ENCODE results near the gene CLDN16.

The CLDN16 gene

DNA sequence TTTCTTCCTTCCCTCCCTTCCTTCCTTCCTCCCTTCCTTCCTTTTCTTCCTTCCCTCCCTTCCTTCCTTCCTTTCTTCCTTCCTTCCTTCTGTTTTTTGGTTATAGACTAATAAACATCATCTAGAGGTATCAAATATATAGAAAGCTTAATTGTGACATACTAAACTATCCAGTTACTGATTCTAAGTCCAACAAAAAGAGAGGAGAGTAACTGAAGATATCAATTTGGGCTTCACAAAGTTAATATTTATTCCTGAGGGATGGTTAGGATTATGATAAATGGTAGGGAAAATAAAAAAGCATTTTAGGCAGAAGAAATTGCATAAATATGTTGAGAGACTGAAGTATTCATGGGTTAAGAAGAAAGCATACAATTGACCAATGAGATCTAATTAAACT lies 7.8 kb upstream of the CLDN16 start:
- DNase-seq (ENCODE audit: low spot score): no peak

GRCh38 chr3:190381441-190381840 lies 6.5 kb upstream of the CLDN16 start:
- no peak for DNase-seq (ENCODE audit: low spot score)

- DNase-seq (ENCODE audit: low spot score): peak; percentile 13
Observed at GRCh38 chr3:190382082-190382481, 5.9 kb upstream of the CLDN16 start.

DNA sequence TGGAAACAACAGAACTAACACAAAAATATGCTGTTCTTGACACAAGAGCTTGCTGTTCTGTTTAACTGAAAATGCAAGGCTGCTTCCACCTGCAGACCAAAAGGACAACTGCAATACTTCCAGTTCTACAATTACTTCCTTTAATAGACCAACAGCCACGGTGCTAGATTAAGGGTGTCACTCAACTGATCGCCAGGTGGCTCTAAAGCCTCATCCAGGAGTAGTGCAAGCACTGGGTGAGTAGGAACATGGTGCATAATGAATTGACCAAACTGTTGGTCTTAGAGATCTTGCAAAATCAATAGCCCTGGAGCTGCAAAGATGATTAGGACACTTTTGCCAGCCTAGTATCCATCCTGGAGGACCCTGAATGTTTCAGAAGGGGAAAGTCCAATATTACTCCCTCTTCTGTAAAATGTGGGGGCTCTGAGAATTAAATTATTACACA lies 3.6 kb upstream of the CLDN16 start:
- peak; percentile 5 for DNase-seq (ENCODE audit: low spot score)

DNA sequence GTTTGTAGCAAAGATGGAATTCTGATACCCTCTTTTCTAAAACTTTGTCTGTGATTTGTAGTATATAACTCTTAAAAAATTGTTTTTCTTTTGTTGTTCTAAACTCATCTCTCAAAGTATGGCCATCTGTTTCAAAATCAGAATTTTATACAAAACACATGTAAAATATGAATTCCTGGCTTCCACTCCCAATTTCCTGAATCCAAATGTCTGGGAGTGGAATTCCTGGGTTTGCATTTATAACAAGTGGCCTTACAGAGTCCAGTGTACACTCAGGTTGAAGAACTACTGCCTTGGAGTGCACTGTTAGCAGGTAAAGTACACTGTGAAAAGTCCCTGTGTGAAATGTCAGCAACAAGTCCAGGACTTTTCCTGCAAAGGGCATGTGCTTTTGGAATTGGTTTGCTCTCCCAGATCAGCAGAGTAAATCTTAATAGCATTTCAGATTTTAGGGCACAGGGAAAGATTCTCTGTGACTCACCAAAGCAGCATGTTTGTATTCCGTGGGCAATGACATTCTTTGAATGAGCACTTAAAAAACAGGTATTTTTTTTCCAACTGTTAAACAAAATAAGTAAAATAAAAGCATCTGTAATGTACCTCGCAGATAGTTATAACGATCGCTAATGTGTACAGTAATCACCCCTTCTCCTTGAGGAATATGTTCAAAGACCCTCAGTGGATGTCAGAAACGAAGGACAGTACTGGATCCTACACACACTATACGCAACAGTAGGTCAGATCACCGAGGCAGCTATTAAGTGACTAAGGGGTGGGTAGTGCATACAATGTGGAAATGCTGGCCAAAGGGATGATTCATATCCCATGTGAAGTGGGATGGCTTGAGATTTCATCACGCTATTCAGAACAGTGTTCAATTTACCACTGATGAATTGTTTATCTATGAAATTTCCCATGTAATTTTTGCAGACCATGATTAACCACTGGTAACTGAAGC lies 2.0 kb upstream of the CLDN16 start:
- DNase-seq (ENCODE audit: low spot score): peak; percentile 73

- DNase-seq (ENCODE audit: low spot score): no peak
Observed at GRCh38 chr3:190388703-190389102, 740 bp downstream of the CLDN16 start.

DNA sequence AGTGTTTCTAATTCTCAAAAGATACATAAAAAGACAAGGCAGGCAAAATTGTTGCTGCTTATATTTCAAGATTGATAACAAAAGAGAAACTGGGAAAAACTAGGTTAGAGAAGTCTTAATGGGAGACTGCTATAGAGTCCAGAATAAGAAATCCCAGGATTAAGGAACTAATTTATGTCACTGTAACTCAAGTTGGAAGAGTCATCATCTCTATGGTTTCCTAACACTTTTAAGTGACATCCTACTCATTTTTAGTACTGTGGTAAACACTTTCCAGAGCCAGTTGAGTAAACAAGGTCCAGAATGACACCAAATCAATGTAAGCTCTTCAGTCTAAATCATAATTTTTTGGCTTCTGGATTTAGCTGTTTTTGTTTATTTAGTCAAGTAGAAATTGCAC lies 8.0 kb downstream of the CLDN16 start:
- DNase-seq (ENCODE audit: low spot score): no peak

- no peak for DNase-seq (ENCODE audit: low spot score)
Observed at GRCh38 chr3:190397889-190398288, 9.9 kb downstream of the CLDN16 start.

GRCh38 chr3:190399677-190400076 lies 11.7 kb downstream of the CLDN16 start:
- no peak for DNase-seq (ENCODE audit: low spot score)

- DNase-seq (ENCODE audit: low spot score): no peak
Observed at GRCh38 chr3:190401963-190402362, 14.0 kb downstream of the CLDN16 start.

DNA sequence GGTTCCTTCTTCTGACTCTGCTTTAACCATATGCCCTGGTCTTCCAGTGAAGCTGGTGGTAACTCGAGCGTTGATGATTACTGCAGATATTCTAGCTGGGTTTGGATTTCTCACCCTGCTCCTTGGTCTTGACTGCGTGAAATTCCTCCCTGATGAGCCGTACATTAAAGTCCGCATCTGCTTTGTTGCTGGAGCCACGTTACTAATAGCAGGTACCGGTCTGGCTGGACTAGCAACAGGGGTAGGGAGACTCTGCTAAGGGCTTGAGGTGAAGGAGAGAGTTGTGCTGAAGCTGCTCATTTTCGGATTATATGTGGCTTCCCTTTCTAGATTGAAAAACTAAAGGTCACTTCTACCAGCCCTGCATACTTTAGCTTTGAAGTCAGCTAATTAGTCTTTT lies 16.8 kb downstream of the CLDN16 start:
- DNase-seq (ENCODE audit: low spot score): no peak

GRCh38 chr3:190414297-190414696 lies 26.3 kb downstream of the CLDN16 start:
- DNase-seq (ENCODE audit: low spot score): no peak

DNA sequence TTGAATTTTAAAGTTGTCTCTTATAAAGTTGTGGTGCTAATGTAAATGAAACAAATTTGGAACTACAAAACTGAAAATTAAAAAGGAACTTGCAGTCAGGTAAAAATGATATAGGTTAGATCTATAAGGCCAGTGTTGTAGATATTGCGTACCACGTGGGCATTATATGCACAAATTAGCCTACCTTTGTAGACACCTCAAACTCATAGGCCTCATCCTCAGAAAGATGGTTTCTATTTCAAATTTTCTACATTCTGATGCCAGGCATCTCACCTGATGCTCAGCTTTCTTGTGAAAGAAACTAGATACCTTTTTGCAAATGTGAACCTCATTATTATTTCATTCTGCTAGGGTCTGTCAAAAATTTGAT lies 36.1 kb downstream of the CLDN16 start:
- DNase-seq (ENCODE audit: low spot score): no peak

DNA sequence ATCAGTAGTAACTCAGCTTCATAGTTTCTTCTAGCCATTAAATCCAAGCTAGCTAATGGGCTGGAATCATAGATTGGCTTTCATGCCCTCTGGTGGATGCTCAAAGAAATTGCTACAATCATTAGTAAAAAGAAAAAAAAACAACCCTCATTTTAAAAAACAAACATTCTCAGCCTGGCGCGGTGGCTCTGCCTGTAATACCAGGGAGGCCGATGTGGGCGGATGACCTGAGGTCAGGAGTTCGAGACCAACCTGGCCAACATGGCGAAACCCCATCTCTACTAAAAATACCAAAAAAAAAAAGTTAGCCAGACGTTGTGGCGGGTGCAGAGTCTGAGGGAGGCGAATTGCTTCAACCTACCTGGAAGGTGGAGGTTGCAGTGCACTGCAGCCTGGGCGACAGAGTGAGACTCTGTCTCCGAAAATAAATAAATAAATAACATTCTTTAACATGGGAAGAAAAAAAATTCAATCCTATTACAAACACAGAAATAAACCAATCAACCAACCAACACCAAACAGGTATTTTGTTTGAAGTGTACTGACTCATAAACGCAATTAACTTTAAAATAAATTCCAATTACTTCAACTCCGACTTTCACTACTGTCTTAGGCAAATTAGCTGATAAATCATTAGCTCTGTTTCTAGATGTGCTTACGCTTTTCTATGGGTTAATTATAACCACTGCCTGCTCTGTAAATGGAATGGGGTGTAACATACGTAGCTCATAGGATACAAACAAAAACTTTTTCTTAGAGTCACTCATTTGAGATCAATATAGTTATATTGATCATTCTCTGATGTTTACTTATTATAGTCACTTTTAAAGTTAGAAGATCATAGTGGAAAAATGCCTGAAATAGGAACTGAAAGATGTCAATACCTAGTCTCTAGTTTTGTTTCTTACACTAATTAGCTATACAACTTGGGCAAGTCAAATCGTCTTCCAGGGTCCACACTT lies 36.8 kb downstream of the CLDN16 start:
- peak; percentile 66 for DNase-seq (ENCODE audit: low spot score)

- DNase-seq (ENCODE audit: low spot score): no peak
Observed at GRCh38 chr3:190425833-190426232, 37.9 kb downstream of the CLDN16 start.

DNA sequence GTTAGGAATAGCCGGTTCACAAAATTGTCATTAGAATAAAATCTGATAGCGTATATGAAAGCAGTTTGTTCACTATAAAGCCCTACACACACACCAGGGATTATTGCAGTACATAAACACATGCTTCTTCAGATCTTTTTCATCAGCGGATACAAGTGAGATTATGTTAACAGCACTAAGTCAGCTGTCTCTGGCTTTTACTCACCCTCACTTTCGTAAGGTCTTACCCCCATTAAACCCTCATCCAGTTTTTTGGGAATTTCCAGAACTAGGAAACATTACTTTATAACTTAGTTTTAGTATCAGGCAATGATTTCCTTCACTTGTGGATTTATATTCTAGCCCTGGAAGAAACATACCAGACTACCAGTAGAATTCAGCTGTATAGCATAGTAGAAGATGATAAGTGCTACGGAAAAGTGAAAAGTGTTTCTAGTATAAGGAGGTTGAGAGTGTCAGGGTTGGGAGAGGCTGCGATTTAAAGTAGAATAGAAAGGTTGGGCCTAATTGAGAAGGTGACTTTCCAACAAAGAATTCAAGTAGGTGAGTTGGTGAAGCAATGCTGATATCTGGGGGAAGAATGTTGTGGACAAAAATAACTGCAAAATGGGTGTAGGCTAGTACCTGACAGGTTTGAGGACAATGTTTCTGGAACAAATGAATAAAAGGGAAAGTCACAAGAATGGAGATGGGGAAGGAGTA lies 39.0 kb downstream of the CLDN16 start:
- no peak for DNase-seq (ENCODE audit: low spot score)

DNA sequence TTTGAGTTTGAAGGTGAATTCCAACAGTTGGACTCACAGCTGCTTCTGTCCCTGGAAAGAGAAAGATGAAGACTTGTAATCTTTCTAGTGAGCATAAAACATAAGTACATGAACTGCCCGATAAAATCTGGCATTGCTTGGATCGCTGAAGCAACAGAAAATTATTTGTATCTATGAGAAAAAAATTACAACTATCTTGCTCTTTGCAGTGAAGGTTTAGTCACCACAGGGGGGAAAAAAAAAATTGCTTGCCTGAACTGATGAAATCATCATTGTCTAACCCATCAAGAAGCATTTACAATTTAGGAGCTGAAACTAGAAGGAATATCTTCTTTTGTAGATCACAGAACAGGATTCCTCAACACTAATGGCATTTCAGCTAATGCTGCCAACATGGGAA lies 41.7 kb downstream of the CLDN16 start:
- no peak for DNase-seq (ENCODE audit: low spot score)

DNA sequence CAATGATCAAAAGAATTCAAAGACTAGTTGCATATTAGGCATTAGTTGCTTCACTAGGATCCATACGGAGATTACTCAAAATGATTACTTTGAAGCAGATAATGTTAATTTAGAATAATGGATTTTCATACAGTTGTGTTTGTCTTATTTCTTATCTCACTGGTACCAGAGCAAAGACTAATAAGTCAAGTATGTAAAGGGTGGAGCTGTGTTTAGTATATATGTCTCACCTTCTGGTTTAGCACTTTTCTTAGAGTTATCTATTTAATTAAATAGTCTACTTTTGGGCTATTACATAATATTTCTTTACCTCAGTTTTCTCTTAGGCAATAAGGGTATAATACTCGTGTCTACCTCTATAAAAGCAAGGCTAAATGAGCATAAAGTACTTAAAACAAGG lies 42.9 kb downstream of the CLDN16 start:
- DNase-seq (ENCODE audit: low spot score): no peak

GRCh38 chr3:190432216-190432615 lies 44.3 kb downstream of the CLDN16 start:
- DNase-seq (ENCODE audit: low spot score): peak; percentile 17

DNA sequence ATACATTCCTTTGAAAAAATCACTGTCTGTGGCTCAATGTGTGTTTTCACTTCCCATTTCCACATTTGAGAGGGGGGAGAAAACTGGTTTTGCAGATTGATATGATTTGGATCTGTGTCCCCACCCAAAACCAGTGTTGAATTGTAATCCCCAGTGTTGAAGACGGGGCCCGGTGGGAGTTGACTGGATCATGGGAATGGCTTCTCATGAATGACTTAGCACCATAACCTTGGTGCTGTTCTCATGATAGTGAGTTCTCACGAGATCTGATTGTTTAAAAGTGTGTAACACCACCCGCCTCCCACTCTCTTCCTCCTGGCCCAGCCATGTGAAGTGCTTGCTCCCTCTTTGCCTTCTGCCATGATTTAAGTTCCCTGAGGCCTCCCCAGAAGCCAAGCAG lies 45.7 kb downstream of the CLDN16 start:
- DNase-seq (ENCODE audit: low spot score): no peak

GRCh38 chr3:190435618-190436017 lies 47.7 kb downstream of the CLDN16 start:
- DNase-seq (ENCODE audit: low spot score): peak; percentile 24

DNA sequence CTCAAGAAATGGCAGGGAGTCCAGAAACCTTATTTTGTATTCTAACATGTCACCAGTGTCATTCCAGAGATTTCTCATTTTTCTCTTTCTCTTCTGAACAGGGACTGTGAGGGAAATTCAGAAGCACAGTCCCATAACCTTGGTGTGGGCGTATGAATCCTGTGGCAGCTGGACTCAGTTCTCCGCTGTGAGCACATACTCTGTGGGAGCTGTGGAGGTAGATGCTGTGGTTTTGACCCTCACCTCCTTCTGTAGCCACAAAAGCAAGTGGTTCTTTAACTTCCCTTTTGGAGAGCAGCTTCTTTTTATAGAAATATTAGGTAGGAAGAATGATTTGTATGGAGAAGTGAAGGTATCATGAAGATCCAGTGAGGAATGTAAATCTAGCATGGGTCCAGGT lies 48.4 kb downstream of the CLDN16 start:
- no peak for DNase-seq (ENCODE audit: low spot score)

Measured in GM03348 (cell line).